HG03039 (cell line): ENCODE measurements around the gene WBP11.

ENCODE experiments used
- ATAC-seq: cut with Tn5 transposase; IDR thresholded peaks from one replicate; pipeline ENCODE4 v1.9.1; 2021; ENCODE audit warnings: mild to moderate bottlenecking, moderate library complexity; ENCODE audit not compliant: unreplicated experiment

WBP11 gene

DNA sequence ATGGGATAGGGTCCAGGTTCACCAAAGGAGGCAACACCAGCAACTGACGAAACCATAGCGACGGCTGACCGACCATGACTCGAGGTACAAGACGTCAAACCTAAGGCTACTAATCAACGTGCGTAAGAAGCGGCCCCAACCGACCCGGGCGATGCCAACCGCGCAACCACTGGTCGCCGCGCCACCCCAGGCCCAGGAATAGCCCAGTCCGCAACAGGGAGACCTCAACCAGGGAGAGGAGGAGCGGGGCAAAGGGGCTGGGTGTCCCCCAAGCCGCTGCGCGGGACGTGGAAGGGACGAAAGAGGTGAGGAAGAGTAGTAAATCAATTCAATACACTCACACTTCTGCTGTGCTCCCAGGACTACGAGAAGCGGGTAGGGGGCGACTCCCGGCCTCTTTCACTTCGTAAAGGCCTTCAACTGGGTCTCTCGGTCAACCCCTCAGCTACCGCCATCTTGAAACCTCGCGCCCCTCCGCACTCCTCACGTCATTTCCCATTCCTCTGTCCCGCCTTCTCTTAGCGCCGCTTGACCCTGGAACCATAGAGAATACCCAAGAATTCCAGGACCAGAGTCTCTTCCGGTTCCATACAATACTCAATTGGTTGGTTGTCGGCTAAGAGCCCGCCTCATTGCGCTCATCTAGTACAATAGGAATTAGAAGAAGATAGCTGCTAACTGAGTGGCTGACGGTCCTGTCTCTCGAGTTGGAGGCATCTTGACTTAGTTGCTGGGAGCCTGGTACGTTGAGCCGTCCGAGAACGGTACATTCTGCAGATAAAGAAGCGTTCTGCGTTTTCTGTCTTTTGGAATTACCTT is at the start of gene WBP11, which contains the start of gene C12orf60:
Gene WBP11 (minus strand): TSS at position 468 of the 819 bp plus-strand sequence. CDS start 2,095 bp downstream, outside the sequence.
Gene C12orf60 (plus strand): TSS at position 660 of the 819 bp plus-strand sequence. CDS start 19,266 bp downstream, outside the sequence.
- ATAC-seq: peak; percentile 99

DNA sequence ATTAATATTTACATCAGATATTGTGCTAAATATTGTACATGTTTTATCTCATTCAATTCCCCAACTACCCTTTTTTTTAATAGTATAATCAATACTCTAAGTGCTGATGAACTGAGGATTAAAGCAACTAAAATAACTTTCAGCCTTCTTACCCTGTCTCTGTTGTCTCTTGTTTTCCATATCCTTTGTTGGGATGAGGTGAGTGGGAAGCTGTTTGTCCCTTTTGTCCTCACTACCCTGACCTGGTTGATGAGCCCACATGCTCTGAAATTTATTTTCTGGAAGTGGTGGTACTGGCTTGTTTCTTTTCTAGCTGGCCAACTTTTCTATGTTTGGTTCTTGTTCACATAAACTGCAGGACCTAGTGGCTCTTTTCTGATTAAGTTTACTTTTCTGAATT is 49.6 kb upstream of the WBP11 start:
- no peak for ATAC-seq

DNA sequence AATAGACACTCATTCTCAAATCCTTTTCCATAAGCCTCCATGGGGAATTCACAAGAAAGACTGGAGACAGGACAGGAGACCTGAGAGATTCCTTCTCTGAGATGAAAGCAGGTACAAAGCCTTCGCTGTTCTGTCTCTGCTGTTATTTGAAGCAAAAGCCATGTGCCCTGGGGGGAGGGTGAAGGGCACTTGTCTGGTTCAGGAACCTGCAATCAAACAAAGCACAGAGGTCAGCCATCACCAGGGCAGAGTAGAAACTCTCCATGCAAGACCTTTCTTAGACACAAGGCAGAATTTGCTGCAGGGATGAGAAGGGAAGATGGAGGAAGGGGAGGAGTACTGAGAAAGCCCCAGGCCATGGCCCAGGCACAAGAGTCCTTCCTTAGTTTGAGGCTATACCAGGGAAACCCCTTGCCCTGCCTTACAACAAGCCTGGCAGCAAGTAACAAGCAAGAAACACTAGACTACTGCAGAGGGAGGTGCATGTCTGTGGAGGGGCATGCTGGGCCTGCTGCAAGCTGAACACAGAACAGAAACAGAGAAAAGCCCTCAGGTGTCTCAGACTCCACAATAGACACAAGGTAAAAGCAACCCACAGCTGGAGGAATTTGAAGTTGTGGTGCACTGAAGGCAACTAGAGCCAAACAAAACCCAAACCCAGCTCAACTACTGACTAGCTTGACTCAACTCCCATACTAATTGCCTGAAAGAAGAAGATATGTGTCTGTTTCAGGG is 47.8 kb upstream of the WBP11 start:
- ATAC-seq: peak; percentile 78

DNA sequence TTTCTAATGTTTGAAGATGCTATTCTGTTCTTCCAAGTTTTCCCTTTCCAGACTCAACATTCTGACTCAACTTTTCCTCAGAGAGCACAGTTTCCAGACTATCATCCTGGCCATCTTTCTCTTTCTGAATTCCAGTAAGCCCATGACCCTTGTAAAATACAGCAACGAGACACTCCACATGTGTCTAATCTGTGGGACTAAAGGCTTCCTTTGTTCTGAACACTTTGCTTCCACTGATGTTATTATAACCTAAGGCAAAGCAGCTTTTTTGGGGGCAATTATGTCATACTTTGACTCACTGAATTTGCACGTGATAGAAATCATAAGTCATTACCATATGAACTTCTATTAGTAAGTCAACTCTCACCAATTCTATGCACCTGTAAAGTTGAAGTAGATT is 46.4 kb upstream of the WBP11 start:
- ATAC-seq: no peak

DNA sequence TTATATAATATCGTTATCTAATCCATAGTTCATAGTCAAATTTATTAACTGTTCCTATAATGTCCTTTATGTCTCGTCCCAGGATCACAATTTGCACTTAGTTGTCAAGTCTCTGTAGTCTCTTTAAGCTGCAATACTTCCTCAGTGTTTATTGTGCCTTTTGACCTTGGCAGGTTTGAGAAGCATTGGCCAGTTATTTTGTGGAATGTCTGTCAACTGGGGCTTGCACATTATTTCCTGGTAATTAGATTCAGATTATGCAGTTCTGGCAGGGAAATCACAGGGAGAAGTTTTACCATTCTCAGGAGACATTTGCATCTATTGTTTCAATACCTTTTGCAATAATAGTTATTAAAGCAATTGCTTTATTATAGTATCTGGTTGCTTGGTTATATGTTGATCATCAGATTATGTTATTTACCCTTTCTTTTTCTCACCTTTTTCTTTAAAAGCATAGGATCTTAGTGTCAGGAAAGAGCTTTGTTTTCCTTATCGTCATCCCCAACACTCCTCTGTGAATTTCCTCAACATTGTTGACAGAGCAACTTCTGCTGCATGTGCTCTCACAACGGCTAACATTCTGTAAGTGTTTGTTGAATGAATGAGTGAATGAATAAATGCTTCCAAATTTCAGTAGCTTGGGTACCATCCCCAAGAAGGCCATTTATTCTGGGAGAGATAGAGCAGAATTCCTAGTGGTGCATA is 43.8 kb upstream of the WBP11 start:
- no peak for ATAC-seq

DNA sequence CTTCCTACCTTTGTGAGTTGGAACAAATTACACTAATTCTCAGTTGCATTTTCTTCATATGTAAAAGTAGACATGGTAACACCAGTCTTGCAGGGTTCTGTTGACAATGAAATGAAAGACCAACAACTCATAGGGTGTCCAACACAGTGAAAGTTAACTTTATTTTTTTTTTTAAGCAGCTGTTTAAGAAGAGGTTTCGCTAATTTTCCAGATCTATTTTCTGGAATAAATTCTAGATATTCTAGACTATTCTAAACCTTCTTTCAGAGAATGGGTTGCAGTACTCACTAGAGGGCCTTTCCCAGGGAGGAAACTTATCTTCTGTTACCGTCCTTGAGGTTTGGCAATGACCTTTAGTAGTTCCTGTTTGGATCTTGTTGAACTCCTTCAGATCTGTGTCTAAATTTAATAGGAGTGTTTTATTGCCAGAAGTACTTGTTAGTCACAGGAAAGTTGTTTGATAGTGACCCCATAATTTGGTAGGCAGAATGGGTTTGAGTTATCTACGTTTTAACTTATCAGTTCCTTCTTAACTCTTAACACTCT is 42.8 kb upstream of the WBP11 start:
- no peak for ATAC-seq

DNA sequence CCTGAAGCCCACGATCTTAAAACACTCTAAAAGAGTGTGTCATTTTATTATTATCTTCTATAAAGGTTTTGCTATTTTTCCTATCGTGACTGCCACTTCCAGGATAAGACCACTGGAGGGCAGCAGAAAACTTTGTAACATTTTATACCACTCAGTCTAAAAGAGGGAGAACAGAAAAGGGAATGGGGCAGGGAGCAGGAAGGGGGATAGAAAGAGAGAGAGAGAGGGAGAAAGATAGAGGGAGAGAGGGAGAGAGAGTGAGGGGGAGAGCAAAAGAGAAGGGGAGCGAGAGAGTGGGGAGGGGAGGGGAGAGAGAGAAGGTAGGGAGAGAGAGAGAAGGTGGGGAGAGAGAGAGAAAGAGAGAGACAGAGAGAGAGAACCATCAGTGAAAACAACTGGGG is 42.1 kb upstream of the WBP11 start:
- no peak for ATAC-seq

DNA sequence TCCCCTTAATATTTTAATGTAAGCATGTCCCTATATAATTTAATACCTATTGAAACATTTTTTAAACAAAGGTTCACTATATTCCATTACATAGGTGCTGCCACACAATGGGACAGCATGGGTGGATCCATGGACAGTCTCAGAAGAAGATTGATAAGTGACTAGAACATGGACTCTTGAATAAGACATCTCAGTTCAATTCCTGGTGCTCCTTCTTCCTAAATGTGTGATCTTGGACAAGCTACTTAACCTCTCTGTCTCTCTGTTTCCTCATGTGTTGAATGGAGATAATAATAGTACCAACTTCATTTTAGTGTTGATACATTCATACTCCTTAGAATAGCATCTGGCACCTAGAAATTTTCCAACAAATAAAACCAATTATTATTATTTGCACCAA is 41.1 kb upstream of the WBP11 start:
- ATAC-seq: no peak

DNA sequence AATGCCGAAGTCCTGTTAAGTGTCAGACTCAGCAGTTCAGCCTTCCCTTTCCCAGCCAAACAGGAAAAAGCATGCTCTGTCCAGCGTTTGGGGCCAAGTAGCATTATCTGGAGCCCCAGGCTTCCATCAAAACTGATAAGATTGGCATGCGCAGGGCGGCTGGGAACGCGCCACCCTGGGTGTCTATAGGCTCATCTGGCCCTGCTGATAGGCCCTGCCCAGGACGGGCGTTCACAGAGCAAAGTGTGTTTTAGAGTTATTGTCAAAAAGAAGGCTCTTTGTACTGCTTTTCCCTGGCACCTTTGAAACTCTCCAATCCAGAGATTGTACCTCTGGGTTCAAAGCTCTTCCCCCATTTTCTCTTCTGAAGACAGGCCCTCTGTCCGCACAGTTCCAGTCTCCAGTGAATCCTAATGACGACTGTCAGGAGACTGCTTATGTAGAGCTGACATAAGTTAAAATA is 40.2 kb upstream of the WBP11 start, which contains the start of gene ART4:
Gene ART4 (minus strand): TSS at position 102 of the 463 bp plus-strand sequence. CDS start 413 bp downstream, outside the sequence.
- ATAC-seq: no peak

DNA sequence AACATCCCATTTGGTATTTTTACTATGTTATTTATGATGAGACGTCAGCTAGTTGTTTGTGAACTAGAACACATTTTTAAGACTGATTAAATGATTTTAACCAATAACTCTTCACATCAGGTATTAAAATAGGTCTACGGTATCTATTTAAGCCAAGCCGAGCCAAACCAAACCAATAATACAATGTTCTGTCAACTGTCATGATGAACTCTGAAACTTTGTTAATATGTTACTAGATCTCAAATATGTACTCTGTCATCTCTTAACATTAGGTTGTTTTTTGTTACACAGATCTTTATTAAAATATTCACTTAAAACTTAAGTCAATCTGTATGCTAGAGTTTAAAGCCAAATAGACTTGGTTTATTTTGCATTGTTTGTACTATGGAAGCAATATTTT is 39.0 kb upstream of the WBP11 start:
- ATAC-seq: no peak

DNA sequence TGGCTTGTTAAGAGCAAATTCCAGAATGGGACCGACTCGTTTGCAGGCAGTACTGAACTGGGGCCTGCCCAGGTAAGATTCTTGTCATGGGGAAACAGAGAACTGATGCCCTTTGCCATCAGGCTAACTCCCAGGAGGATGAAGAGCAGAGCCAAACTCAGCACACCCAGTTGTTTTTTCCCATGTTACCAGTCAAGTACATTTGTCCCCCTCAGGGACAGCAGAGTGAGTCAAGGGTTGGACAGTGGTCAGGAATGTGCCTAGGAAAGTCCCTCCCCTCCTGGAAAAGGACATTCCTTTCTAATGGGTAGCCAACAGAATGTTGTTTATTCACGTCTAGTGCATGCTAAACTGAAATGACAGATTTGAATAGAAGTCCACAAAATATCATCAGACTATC is 38.5 kb upstream of the WBP11 start:
- ATAC-seq: no peak

DNA sequence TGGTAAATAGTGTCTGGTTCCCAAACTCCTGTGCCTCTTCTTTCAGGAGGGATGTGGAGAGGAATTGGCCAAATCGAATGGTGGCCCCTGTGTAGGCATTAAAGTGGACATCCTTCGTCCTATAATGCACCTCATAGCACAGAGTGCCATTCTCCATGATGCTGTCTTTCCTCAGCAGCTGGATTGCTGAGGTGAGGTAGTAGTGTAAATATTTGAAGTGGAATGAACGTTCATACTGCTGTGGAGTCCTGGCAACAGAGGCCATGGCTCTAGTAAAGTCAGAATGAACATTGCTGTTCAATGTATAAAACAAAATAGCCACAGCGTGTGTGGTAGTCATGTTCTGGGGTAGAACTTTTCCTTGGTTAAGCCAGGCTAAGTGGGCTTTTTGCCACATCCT is 37.3 kb upstream of the WBP11 start:
- no peak for ATAC-seq

DNA sequence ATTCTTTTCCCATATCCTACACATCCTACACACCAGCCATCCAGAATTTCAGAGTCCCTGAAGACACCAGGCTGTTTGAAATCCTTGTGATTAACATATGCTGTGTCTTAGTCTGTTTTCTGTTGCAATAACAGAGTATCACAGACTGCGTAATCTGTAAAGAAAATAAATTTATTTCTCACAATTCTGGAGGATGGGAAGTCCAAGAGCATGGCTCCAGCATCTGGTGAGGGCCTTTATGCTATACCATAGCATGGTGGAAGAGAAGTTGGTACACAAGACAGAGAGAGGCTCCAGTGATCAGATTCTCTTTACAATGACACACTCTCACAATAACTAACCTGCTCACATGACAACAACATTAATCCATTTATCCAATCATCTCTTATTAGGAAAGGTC is 36.0 kb upstream of the WBP11 start:
- ATAC-seq: no peak

DNA sequence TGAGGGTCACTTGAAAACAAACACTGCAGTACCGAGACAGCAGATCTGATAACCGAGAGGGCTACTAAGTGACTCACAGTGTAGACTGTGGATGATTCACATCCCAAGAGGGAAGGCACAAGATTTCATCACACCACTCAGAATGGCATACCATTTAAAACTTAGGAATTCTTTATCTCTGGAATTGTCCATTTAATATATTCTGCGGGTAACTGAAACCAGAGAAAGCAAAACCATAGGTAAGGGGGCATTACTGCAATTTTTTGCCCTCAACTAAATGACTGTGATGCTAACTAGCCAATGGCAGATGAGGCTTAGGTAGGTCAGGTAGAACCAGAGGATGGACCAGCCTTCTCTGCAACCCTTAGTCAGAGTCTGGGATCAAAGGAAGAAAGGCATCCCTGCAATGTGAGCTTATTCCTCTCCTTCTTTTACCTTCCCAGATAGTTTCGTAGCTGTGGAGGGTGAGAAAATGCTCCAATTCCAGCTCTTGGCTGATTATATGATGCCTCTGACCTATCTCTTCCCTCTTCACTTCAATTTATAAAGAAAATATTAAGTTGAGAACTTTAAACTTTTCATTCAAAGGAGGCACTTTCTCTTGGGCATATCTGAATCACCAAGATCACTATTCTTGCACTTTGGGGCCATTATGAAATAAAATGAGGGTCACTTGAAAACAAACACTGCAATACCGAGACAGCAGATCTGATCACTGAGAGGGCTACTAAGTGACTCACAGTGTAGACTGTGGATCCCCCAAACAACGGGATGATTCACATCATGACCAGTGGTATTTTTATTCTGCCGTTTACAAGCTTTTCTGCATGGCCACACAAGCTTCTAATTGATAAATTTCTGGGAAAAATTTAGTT is 33.3 kb upstream of the WBP11 start:
- no peak for ATAC-seq

DNA sequence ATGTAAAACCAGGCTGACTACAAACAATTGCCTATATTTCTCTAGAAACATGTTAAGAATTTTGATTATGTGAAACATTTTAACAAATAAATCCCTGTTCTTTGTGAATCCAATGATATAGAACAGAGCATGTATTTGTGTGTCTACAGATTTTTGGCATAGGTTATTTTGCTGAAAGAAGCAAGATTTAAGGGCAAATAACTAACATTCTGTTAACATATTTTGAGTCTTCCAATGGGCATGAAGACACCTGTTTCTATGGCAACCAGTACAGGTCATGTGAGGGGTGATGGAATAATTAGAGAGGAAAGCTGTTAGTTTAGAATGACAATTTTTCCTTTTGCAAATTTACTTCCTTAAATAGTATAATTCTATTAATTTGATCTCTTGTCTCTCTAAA is 31.2 kb upstream of the WBP11 start:
- no peak for ATAC-seq

DNA sequence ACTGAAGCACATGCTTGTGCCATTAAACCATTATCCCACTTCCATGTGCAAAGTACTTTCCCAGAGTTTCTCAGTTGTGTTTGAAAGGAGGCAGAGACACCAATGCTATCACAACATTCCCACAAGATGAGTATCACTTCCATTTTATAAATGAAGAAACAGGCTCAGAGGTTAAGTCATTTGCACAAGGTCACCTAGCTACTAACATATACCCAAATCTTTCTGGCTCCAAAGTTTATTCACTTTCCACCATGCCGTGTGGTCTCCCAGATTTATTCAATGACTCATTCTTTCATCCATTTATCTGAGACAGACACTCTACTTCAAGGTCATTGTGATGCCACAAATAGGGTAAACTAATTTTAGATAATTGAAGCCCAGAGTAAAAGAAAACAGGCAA is 30.7 kb upstream of the WBP11 start:
- ATAC-seq: no peak

DNA sequence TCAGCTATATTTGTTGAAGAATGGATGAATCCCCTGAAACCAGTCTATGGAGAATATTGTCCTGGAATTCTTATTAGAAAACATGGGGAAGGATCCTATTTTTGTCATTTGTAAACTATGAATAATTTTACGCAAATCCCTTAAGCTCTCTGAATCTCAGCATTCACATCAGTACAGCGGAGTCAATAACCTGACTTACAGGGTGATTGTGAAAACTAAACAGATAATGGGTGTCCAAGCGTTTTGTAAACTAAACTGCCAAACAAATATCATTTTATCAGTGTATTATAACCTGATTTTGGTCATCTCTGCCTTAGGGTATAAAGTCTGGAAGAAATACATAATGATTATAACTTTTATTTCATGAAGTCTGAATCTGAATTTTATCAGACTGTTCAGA is 30.1 kb upstream of the WBP11 start:
- ATAC-seq: no peak

DNA sequence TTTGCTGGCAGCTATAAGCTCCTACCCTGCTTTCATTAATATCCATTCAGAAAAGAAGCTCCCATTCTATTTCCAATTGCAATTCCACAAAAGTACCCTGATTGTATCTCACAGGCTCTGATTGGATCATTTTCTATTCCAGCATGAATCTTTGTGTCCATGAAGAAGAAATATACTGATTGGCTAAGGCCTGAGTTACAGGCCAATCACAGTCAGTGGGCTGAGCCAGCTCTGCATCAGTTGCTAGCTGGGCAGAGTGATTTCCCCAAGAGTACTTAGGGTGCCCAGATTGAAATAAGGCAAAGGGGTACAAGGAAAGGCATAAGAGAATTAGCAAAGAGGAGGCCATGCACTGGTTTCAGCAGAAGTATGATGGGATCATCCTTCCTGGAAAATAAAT is 25.6 kb upstream of the WBP11 start:
- no peak for ATAC-seq

DNA sequence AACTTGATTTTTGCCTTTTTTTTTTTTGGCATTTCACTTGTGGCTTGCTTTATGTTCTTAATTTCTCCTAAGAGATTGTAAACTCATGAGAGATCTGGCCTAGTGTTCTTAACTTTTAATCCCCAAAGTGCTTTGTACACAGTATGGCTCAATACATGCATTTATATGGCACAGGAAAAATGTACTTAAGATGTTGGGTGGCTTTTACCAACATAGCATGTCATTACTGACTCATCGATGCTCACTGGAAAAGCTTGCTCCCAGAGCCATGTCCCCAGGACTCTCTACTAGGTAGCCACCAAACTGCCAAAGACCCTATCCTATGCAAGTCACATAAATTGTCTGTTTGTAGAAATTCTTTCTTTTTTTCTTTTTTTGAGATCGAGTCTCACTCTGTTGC is 23.8 kb upstream of the WBP11 start:
- ATAC-seq: no peak

DNA sequence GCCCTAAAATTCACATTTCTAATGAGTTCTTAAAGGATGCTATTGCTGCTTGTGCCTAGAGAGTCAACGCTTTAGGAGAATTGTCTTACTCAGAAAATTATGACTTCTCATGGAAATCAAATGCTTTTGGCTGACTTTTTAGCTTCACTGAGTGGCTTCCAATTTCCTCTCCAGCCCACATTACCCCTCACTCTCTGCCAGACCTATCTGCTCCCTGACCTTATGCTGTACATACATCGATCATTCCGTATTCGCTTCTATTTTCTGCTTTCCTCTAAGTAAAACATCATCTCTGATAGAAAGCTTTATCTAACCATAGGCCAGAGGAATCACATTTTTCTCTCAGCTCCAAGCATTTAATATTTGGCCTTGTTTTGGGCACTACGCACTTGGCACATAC is 23.2 kb upstream of the WBP11 start:
- no peak for ATAC-seq
